ENCODE results near the gene MAT2A.
"Not testable (repeated sequence)": the region's sequence is repeated elsewhere in the genome, so short reads cannot be mapped to it uniquely, and the experiment has no call there.

Gene MAT2A

GRCh38 chr2:85524336-85524908 is 14.5 kb upstream of the MAT2A start:
- no peak for DNase-seq (ENCODE audit: low spot score)

- no peak for DNase-seq (ENCODE audit: low spot score)
These were observed 13.9 kb upstream of the MAT2A start for GRCh38 chr2:85525029-85525428.

- no peak for DNase-seq (ENCODE audit: low spot score)
These were observed 13.4 kb upstream of the MAT2A start for GRCh38 chr2:85525567-85525966.

- no peak for DNase-seq (ENCODE audit: low spot score)
These were observed 11.2 kb upstream of the MAT2A start for GRCh38 chr2:85527787-85528186.

DNA sequence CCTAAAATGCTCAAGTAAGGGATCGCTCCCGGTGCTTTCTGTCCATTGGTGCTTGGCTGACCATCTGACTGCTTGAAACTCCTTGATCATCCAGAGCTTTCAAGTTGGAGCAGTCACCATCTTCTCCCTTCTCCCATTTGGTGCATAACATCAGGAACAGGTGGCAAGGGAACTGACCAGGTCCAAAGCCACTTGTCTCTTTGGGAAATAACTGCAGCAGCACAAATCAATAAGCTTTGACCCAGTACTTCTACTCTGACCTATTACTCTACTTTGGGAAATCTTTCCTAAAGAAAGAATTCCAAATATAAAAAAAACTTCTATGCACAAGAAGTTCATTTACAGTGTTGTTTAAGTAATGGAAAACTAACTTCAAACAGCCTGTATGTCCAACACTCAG is 10.6 kb upstream of the MAT2A start:
- DNase-seq (ENCODE audit: low spot score): no peak

DNA sequence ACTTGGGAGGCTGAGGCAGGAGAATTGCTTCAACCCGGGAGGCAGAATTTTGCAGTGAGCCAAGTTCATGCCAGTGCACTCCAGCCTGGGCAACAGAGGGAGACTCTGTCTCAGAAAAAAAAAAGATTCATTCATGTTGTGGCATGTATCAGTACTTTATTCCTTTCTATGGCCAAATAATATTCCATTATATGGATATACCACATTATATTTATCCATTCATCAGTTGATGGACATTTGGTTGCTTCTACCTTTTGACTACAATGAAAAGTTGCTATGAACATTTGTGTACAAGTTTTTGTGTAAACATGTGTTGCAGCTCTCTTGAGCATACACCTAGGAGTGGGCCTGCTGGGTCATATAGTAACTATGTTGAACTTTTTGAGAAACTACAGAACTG is 9.2 kb upstream of the MAT2A start:
- no peak for DNase-seq (ENCODE audit: low spot score)

- no peak for DNase-seq (ENCODE audit: low spot score)
These were observed 7.4 kb upstream of the MAT2A start for GRCh38 chr2:85531589-85531988.

- DNase-seq (ENCODE audit: low spot score): no peak
These were observed 4.9 kb upstream of the MAT2A start for GRCh38 chr2:85534099-85534498.

GRCh38 chr2:85534881-85535280 is 4.1 kb upstream of the MAT2A start:
- no peak for DNase-seq (ENCODE audit: low spot score)

- no peak for DNase-seq (ENCODE audit: low spot score)
These were observed 2.5 kb upstream of the MAT2A start for GRCh38 chr2:85536479-85536878.

DNA sequence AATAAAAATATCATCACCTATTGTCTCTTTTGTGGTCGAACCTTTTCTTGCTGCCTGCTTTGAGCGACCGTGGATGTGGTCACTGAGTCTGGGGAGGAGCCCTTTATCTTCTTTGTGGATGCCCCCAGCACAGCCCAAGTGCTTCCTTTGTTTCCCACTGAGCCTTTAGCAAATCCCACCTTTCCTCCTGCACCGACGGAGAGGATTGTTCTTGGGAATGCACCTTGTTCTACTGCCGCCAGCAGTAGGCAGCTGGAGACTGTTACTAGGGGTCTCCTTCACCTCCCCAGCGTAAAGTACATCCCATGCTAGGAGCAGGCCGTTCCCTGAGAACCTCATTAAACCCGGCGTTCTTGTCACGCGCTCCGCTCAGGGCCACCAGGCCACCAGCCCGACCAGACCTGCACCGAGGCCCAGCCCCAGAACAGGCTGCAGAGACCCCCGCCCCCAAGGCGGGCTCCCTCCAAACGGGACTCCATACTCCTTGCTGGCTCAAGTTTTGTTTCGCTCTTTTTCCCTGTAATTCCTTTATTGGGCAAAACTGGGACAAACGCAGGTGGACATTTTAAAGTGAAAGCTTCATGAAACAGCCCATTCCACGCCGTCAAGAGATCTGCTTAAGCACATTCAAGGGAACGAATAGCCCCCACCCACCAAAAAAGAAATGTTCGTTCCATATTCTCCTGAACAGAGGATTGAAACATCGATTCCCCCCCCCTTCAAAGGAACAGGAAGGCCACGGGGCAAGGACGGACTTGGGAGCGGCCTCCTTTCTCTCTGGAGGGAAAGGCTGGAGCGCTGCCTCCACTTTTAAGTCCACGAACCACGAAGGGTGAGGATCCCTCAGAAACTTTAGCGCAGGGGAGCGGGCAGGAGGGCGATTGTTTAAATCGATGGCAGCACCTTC is 1.1 kb upstream of the MAT2A start:
- peak; percentile 37 for DNase-seq (ENCODE audit: low spot score)

- peak; percentile 40 for DNase-seq (ENCODE audit: low spot score)
These were observed 579 bp downstream of the MAT2A start for GRCh38 chr2:85539361-85540132.

DNA sequence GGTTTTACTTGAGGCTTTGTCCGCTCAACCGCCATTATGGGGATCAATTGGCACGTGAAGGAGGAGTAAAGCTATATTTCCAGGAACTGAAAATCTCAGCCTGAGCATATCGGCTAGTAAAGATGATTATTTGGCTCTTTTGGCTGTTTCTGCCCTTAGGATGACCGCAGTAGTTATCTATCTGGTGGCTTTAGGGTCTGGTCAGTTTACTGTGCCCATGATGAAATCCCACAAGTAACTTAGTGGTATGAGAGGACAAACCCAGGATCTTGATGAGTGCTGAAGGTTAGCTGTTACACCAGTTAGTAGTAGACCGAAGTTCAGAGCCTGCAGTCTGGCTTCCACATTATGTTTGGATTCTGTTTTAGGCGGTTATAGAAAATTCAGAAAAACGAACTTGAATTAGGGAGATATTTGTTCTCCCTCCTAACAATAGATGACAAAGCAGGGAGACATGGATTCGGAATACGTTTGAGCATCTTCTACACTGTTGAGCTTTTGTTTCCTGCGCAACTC is 1.2 kb downstream of the MAT2A start:
- DNase-seq (ENCODE audit: low spot score): no peak

DNA sequence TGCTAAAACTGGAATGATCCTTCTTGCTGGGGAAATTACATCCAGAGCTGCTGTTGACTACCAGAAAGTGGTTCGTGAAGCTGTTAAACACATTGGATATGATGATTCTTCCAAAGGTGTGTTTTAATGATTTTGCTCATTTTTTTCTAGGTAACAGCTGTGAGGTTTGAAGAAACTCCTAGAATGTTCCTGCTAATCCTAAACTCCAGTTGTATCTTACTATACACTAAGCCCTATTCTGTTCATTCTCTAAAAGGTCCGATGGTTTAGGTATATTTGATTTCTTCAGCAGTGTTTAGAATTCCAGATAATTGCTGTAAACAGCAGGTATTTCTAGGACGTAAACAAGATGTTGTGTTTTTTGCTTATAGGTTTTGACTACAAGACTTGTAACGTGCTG is 2.3 kb downstream of the MAT2A start:
- DNase-seq (ENCODE audit: low spot score): no peak

DNA sequence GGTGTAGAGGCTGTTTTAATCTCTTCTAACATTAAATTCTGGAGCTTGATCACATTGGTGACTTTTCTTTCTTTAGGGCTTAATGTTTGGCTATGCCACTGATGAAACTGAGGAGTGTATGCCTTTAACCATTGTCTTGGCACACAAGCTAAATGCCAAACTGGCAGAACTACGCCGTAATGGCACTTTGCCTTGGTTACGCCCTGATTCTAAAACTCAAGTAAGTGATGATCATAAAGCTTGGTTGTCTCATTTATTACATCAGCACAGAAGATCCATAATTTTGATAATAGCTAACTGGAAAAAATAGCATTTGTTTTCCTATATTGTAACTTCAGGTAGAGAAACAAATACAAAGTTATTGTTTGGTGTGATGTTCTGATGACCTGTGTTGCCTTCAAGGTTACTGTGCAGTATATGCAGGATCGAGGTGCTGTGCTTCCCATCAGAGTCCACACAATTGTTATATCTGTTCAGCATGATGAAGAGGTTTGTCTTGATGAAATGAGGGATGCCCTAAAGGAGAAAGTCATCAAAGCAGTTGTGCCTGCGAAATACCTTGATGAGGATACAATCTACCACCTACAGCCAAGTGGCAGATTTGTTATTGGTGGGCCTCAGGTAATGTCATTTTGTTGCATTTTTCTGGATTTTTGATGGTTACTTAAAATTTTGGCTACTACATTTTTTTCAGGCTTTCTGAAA is 2.9 kb downstream of the MAT2A start:
- no peak for DNase-seq (ENCODE audit: low spot score)

DNA sequence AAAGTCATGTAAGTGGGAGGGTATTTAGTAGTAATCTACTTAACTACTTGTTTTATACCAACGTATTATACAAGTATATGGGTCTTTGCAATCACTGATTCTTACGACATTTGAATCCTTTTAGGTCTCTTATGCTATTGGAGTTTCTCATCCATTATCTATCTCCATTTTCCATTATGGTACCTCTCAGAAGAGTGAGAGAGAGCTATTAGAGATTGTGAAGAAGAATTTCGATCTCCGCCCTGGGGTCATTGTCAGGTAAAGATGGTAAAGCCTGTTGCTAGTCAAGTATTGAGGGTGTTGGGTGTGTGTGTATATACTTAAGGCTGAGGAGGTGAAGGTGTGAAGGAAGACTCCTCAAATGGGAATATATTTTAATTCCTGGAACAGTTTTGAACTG is 3.8 kb downstream of the MAT2A start:
- DNase-seq (ENCODE audit: low spot score): no peak

GRCh38 chr2:85544254-85544691 is 5.3 kb downstream of the MAT2A start:
- DNase-seq (ENCODE audit: low spot score): not testable (repeated sequence)

DNA sequence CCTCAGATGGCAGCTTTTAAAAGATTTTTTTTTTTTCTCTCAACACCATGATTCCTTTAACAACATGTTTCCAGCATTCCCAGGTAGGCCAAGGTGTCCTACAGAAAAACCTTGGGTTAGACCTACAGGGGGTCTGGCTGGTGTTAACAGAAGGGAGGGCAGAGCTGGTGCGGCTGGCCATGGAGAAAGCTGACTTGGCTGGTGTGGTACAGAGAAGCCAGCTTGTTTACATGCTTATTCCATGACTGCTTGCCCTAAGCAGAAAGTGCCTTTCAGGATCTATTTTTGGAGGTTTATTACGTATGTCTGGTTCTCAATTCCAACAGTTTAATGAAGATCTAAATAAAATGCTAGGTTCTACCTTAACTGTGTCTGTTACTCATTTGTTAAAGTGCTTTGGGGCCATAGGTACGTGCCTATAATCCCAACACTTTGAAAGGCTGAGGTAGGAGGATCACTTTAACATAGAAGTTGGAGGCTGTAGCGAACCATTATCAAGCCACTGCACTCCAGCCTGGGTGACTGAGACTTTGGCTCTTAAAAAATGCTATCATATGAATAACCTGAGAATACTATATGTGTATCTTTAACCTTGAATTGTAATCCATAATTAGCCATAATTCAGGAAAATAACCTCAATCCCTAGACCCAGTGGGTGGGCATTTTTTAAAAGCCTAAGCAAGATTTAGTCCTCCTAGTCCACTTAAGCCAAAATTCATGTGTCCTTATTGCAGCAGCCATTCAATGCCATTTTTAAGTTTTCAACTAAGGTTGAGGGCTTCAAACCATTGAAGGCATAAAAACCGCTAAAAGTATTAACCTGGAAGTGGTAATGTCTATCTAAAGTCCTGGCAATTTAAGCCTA is 6.2 kb downstream of the MAT2A start:
- not testable (repeated sequence) for DNase-seq (ENCODE audit: low spot score)

DNA sequence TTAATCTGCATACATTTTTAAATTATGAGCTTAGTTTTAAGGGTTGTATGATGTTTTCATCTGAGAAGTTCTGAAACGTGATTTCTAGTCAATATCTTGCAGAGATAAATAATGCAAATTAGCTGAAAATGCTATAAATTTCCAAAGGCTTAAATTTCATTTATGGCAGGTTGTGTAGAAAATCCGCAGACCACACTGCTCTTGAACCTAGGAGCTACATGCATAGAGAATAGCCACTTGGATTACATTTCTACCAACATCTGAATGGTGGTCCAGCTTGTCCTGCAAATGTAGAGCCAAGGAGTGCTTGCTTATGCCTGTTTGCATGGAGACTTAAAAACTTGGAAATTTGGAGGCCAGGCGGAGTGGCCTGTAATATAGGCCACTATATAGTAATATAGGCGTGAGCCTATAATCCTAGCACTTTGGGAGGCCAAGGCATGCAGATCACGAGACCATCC is 6.8 kb downstream of the MAT2A start:
- DNase-seq (ENCODE audit: low spot score): no peak

GRCh38 chr2:85547089-85547858 is 8.3 kb downstream of the MAT2A start:
- no peak for DNase-seq (ENCODE audit: low spot score)
